GM12878 (cell line): ENCODE measurements around the gene ARMS2. TPM values are rescaled to one million over a fixed set of nuclear protein-coding genes. Genes with fewer than 3 reads are reported as not detected.

Experiments used
- ATAC-seq: fragments of 200-7000 bp; cut with Tn5 transposase; 3 replicates; pipeline ENCODE4 v1.9.1; 2020; ENCODE audit warnings: mild to moderate bottlenecking, moderate library complexity
- BruUV-seq: library from RNA; stranded (reverse); fragments of 400-500 nt; replicated peaks from 2 replicates; lab custom pipeline; 2021; lab: Mats Ljungman, UMichigan
- CTCF ChIA-PET: fragments of 300-600 bp; sonication (Branson Sonifier 250); formaldehyde crosslinking; extraction: SDS; loops from one replicate; lab custom pipeline; 2021; ENCODE audit warnings: inconsistent platforms; lab: Yijun Ruan, JAX
- POLR2A ChIA-PET: fragments of 350-600 bp; formaldehyde crosslinking; extraction: SDS; loops from one replicate; lab custom pipeline; 2021; ENCODE audit warnings: inconsistent platforms; lab: Charles Lee
- RAD21 ChIA-PET: fragments of 300-600 bp; sonication (Branson Sonifier 250); formaldehyde crosslinking; loops from one replicate; lab custom pipeline; 2023; ENCODE audit warnings: antibody characterized with exemption; ENCODE audit not compliant: unreplicated experiment; lab: Charles Lee
- SMC1A ChIA-PET: fragments of 300-600 bp; sonication (Branson Sonifier 250); formaldehyde crosslinking; loops from one replicate; lab custom pipeline; 2023; ENCODE audit not compliant: unreplicated experiment, uncharacterized antibody; lab: Charles Lee
- DNase-seq: peaks from one replicate; pipeline ENCODE4 v3.0.0-alpha.2; 2011; ENCODE audit warnings: low read depth, low spot score
- FAIRE-seq: peaks from 3 replicates; lab custom pipeline; 2011; peaks lifted over from hg19 to GRCh38; lab: Jason Lieb, UNC
- H2AFZ ChIP-seq: 2 replicates; pipeline ENCODE4 v1.6.0; 2011; ENCODE audit warnings: low read depth, low read length, control low read depth; ENCODE audit not compliant: control insufficient read depth
- H3K27ac ChIP-seq: 2 replicates; pipeline ENCODE4 v1.5.1; 2011; ENCODE audit warnings: control low read depth; ENCODE audit not compliant: control insufficient read depth, insufficient read depth
- H3K27me3 ChIP-seq, 2 experiments: replicated peaks in 1 of 2; 2 replicates each; pipeline versions ENCODE4 v1.6.0 to v1.6.1; 2011; ENCODE audit warnings: low read length in 1 of 2; ENCODE audit not compliant: control insufficient read depth in 2 of 2, insufficient read depth in 2 of 2
- H3K36me3 ChIP-seq, 2 experiments: 2 replicates each; pipeline ENCODE4 v1.5.1; 2011; ENCODE audit warnings: low read length in 1 of 2; ENCODE audit not compliant: control insufficient read depth in 2 of 2, insufficient read depth in 2 of 2
- H3K4me1 ChIP-seq: 2 replicates; pipeline ENCODE4 v1.6.1; 2011; ENCODE audit warnings: mild to moderate bottlenecking, low read length, moderate library complexity, mixed read lengths; ENCODE audit not compliant: control insufficient read depth, insufficient read depth
- H3K4me2 ChIP-seq: 2 replicates; pipeline ENCODE4 v1.6.0; 2011; ENCODE audit warnings: control low read depth; ENCODE audit not compliant: control insufficient read depth, insufficient read depth
- H3K4me3 ChIP-seq: fragments of 200-600 bp; sonication (generic); 2 replicates; pipeline ENCODE4 v1.5.1; 2016
- H3K79me2 ChIP-seq: 2 replicates; pipeline ENCODE4 v1.6.0; 2011; ENCODE audit warnings: low read length; ENCODE audit not compliant: control insufficient read depth, insufficient read depth
- H3K9ac ChIP-seq: 2 replicates; pipeline ENCODE4 v1.8.0; 2011; ENCODE audit warnings: low read length, control low read depth, mixed read lengths; ENCODE audit not compliant: control insufficient read depth, insufficient read depth
- H3K9me3 ChIP-seq: replicated peaks from 3 replicates; pipeline ENCODE4 v1.5.1; 2011; ENCODE audit warnings: mild to moderate bottlenecking, low read length; ENCODE audit not compliant: control insufficient read depth, insufficient read depth
- H4K20me1 ChIP-seq: 2 replicates; pipeline ENCODE4 v1.6.0; 2011; ENCODE audit not compliant: control insufficient read depth, insufficient read depth
- BCL11A ChIP-seq: IDR thresholded peaks from 2 replicates; pipeline ENCODE4 v1.6.1; 2011; ENCODE audit warnings: low read depth, low read length
- CUX1 ChIP-seq: IDR thresholded peaks from 2 replicates; pipeline ENCODE4 v1.6.1; 2012; ENCODE audit warnings: improper control_type of control experiment, low read depth, low read length; ENCODE audit not compliant: insufficient replicate concordance
- MTA3 ChIP-seq: IDR thresholded peaks from 2 replicates; pipeline ENCODE4 v1.6.1; 2012; ENCODE audit warnings: low read length, inconsistent platforms, borderline replicate concordance
- MYB ChIP-seq: fragments of 150-350 bp; IDR thresholded peaks from 2 replicates; pipeline ENCODE4 v1.6.1; 2014; ENCODE audit warnings: mild to moderate bottlenecking, low read depth, low read length, borderline replicate concordance
- NKRF ChIP-seq: fragments of 450-650 bp; conservative IDR thresholded peaks from 2 replicates; pipeline ENCODE4 v1.6.1; 2017; ENCODE audit warnings: mild to moderate bottlenecking, moderate library complexity
- PKNOX1 ChIP-seq: fragments of 450-650 bp; IDR thresholded peaks from 2 replicates; pipeline ENCODE4 v1.6.1; 2016; ENCODE audit warnings: mild to moderate bottlenecking
- RAD51 ChIP-seq: fragments of 450-650 bp; IDR thresholded peaks from 2 replicates; pipeline ENCODE4 v1.6.1; 2016; ENCODE audit warnings: moderate library complexity, mild to moderate bottlenecking, inconsistent platforms
- SIN3A ChIP-seq: IDR thresholded peaks from 2 replicates; pipeline ENCODE4 v1.6.1; 2012; ENCODE audit warnings: low read depth, low read length, improper control_type of control experiment
- SMC3 ChIP-seq: IDR thresholded peaks from 2 replicates; pipeline ENCODE4 v1.6.1; 2011; ENCODE audit warnings: low read length, improper control_type of control experiment, borderline replicate concordance
- TBL1XR1 ChIP-seq: IDR thresholded peaks from 2 replicates; pipeline ENCODE4 v1.6.1; 2012; ENCODE audit warnings: low read depth, low read length, improper control_type of control experiment
- ZBTB33 ChIP-seq: fragments of 450-650 bp; IDR thresholded peaks from 2 replicates; pipeline ENCODE4 v1.6.1; 2017; ENCODE audit warnings: mild to moderate bottlenecking
- ZNF24 ChIP-seq: fragments of 450-650 bp; IDR thresholded peaks from 2 replicates; pipeline ENCODE4 v1.6.1; 2017; ENCODE audit warnings: antibody characterized with exemption, mild to moderate bottlenecking
- ZNF622 ChIP-seq: fragments of 450-650 bp; IDR thresholded peaks from 2 replicates; pipeline ENCODE4 v1.6.1; 2017; ENCODE audit warnings: mild to moderate bottlenecking, inconsistent platforms
- WGBS: methylation state at CpG from one replicate; pipeline ENCODE4 v1.1.6; 2016; ENCODE audit warnings: low lambda C conversion rate; ENCODE audit not compliant: insufficient replicate concordance, insufficient coverage; ENCODE audit errors: missing lambda C conversion rate; 5-methylcytosine and 5-hydroxymethylcytosine counted together
- in situ Hi-C: fragments of 300-500 bp; cut with MboI; formaldehyde crosslinking; loops from 9 replicates; pipeline ENCODE4 v1.14.3; 2018; ENCODE audit warnings: mixed read lengths
- intact Hi-C: fragments of 100-400 bp; cut with micrococcal nuclease; formaldehyde crosslinking; loops from one replicate; pipeline ENCODE4 v1.14.2; 2022; ENCODE audit not compliant: unreplicated experiment
- polyA plus RNA-seq, 11 experiments: library from polyadenylated mRNA; depleted of rRNA in 4 of 11; unstranded in 6 of 11; stranded (reverse) in 5 of 11; fragments of >200 nt; fragmentation: Nextera tagmentation in 4 of 11; fragmentation: Illumina TruSeq in 1 of 11; extraction: Ambion mirVana in 4 of 11; extraction: Trizol in 1 of 11; gene quantifications; 1 replicate in 1 of 11; 2 replicates in 10 of 11; pipeline versions ENCODE4 v1.2.1 to v1.2.3, GENCODE V29; 2011 to 2016; ENCODE audit warnings: inconsistent platforms in 2 of 11, missing spikeins in 2 of 11, low read depth in 1 of 11
- total RNA-seq, 4 experiments: library from RNA; depleted of rRNA in 3 of 4; stranded (reverse); fragments of >200 nt in 3 of 4; fragmentation: Illumina TruSeq in 1 of 4; extraction: Trizol in 1 of 4; gene quantifications; 2 replicates each; pipeline versions ENCODE4 v1.2.1 to v1.2.3, GENCODE V29; 2013 to 2021

The ARMS2 gene
- total and polyA plus RNA-seq, 10 of the 15 experiments (the other 5 are each of a cell fraction or from before 2014, with no cell fraction given): not detected

- TF ChIP-seq PKNOX1 (no peak), TBL1XR1 (no peak), SMC3 (no peak), SIN3A (no peak), ZBTB33 (no peak)
Observed at GRCh38 chr10:122450353-122450990, 4.0 kb upstream of the ARMS2 start (continued).

- Histone ChIP-seq H3K4me2 (no peak overlapping the region), H4K20me1 (no peaks in the 10 kb centered on the region), H3K9ac (no peak overlapping the region), H3K27ac (no peak overlapping the region), H3K79me2 (no peaks in the 10 kb centered on the region), H3K9me3 (no peaks in the 10 kb centered on the region), H3K4me3 (no peak overlapping the region), H3K4me1 (no peaks in the 10 kb centered on the region), H3K36me3 (no peaks in the 10 kb centered on the region), H3K27me3 (peaks cover 0 to 5% of the 10 kb centered on the region in 2 experiments; a peak in 2 of 4 replicates), H2AFZ (no peak overlapping the region)
- ChIA-PET RAD21 (no interaction called here), SMC1A (no interaction called here), CTCF (interaction anchor here (0.7 to 1.5 kb wide), 3 partner anchors 15 to 115 kb away, joined by 3 read pairs; no protein-coding TSS in a partner anchor), POLR2A (no interaction called here)
- DNase-seq (no peak), FAIRE-seq (no peak), ATAC-seq (no peak)
- 41% methylated on average over 3 of the region's 3 CpGs for WGBS
- intact Hi-C loops: no loop called here
- BruUV-seq: no TSS peak
- in situ Hi-C loops: no loop called here
- TF ChIP-seq RAD51 (no peak), BCL11A (no peak), MTA3 (no peak), CUX1 (no peak), MYB (no peak), ZNF622 (no peak), ZNF24 (no peak), NKRF (no peak)
Observed at GRCh38 chr10:122454071-122454470, 382 bp upstream of the ARMS2 start.
